NCI-H446 treated with DMSO at 0.1 percent for 48 hours (cell line): ENCODE measurements around the gene CD151.

Source experiments
- DNase-seq: peaks from one replicate; lab custom pipeline; 2025; lab: John Stamatoyannopoulos, UW

CD151 gene

DNA sequence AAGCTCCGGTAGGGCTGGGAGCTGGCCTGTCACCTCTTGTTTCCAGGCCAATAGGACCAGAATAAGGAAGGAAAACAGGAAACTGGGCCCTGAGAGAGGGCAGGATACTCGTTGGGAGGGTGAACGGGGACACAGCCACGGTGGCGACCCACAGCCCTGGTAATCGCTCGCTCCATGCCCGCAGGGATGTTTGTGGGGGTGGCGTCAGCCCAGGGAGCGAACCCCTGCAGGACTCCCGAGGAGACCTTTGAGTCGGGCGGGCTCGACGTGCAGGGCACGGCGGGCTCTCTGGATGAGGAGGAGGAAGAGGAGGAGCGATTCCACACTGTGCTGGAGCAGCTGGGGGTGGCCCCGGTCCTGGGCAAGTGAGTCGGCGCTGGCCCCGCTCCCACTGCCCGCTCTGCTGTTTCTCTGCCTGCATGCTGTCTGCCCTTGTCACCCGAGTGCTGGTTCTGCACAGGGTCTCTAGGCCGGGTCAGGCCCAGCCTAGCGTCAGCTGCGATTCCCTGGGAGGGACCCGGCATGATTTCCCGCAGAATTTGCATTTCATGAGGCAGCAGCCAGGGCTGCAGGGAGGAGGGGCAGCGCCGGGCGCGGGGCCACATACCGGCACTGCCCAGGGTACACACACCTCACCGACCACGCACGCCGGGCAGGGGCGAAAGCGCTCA, 3.4 kb upstream of the CD151 start:
- no peak for DNase-seq

DNA sequence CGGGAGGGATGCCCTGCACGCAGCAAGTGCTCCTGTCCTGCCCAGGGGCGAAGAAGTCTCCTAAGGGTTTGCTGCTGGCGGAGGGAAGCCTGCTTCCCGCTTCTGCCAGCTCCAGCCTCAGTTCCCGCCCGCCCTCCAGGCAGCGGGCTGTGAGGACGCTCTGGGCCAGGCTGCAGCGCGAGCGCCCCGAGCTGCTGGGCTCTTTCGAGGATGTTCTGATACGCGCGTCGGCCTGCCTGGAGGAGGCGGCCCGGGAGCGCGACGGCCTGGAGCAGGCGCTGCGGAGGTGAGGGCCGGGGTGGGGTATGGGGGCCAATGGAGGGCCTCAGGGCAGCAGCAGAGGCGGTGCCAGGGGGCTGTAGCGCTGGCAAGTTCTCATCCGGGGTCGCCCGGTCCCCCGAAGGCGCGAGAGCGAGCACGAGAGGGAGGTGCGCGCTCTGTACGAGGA, 2.9 kb upstream of the CD151 start:
- DNase-seq: no peak

DNA sequence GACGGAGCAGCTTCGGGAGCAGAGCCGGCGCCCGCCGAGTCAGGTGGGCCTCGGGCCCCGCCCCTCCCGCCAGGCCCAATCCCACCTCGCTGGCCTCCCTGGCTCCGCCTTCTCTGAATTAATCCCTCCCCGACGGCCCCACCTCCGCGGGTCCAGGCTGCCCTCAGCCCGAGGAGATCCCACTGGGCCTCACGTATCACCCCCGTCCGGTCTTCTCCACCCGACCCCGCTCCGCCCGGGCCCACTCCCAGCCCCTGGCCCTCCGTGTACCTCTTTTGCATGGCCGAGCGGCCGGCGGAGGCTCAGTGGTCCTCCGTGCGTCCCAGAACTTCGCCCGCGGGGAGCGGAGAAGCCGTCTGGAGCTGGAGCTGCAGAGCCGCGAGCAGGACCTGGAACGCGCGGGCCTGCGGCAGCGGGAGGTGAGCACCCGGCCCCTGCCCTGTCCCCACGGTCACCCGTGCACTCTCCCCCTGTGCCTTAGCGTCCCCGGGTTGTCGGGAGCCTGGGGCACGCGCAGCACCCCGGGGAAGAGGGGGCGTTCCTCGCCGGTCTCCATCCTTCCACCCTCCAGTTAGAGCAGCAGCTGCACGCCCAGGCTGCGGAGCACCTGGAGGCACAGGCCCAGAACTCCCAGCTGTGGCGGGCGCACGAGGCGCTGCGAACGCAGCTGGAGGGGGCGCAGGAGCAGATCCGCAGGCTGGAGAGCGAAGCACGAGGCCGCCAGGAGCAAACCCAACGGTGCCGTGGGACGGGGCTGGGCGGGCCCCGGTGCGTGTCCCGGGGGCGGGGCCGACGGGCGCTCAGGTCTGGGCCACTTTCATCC, 2.2 kb upstream of the CD151 start:
- DNase-seq: no peak

DNA sequence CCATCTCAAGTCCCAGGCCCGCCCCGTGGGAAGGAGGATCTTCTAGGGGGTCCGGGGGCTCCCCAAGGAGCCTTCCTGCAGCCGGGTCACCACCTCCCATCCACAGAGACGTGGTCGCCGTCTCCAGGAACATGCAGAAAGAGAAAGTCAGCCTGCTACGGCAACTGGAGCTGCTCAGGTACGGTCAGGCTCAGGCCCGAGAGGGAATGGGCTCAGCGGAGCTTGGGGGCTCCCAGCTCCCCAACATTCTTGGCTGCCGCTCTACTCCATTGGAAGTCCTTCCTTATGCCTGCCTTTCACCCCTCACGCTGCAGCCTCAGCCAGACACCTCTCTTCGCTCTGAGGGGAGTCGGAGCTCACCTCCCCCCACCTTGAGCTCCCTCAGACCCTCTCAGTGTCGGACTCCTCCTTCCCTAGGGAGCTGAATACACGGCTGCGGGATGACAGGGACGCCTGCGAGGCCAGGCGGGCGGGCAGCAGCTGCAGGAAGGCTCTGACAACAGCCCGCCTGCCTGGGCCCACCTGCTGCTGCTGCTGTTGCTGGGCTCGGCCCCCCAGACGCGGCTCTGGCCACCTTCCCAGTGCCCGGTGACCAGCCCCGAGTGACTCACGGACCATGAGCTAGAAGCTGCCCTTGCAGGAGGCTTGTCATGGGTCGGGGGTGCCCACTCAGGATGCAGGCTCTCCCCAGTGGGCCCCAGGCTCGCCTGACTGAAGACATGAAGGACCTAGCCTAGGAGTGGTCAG, 1.5 kb upstream of the CD151 start:
- no peak for DNase-seq

DNA sequence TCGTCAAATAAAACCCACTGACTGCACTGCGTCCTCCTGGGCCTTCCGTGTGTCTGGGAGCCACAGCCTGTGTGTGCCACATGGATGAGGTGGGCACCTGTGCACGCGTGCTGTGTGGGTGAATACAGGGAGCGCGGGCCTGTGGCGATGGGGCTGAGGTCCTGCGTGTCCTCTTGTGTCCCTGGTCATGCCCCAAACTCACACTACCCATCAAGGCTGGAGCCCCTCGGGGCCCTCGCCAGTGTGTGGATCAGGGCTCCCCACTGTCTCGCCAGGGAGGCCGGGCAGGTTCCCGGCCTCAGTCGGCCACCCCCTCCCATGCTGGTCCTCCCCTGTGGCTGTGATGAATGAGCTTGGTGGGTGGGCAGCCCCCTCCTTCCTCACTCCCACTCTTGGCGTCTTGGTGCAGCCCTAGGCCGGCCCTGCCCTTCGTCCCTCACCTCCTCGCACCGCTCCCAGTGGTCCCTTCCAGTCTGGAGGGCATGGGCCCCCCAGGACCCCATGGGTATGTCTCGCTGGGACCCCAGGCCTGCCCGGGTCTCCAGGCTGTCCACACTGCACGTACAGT, 707 bp upstream of the CD151 start:
- DNase-seq: no peak

DNA sequence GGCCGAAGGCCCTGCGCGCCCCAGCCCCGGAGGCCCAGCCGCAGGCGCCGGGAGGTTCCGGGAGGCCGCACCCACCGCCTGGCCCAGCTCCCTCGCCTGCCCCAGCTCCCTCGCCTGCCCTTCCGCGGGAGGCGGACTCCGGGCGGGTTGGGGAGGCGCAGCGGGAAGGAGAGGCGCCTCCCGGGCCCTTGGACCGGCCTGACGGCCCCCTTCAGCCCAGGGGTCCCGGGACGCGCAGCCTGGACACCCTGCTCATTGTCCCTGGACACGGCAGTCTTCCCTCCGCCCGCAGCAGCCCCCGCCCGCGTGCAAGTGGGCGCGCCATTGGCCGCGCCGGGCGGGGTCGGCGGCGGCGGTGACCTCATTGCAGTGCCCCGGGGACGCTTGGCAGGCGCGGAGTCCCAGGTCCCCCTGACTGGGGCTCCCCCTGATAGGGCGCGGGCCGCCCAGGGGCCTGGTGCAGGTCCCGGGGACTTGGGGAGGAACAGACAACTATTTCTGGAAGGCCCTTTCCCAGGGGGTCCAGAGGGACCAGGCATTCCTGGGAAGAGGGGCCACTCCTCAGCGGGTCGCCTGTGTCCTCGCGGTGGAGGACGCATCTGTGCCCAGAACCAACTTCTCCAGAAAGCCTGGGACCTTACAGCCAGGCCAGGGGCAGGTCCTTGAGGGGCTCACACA, 501 bp downstream of the CD151 start:
- no peak for DNase-seq

DNA sequence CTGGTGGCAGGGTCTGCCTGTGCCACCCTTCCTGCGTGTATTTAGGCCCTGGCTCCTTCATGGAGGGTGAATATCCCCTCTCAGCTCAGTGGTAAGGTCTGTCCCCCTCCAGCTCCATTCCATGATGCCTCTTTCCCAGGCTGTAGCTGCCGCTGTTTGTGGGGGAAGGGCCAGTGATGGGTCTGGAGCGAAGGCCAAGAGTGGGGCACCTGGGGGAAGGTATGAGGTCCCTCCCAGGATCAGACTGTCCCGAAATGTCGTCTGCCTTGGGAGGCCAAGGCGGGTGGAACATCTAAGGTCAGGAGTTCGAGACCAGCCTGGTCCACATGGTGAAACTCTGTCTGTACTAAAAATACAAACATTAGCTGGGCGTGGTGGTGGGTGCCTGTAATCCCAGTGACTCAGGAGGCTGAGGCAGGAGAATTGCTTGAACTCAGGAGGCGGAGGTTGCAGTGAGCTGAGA, 1.1 kb downstream of the CD151 start:
- DNase-seq: no peak

DNA sequence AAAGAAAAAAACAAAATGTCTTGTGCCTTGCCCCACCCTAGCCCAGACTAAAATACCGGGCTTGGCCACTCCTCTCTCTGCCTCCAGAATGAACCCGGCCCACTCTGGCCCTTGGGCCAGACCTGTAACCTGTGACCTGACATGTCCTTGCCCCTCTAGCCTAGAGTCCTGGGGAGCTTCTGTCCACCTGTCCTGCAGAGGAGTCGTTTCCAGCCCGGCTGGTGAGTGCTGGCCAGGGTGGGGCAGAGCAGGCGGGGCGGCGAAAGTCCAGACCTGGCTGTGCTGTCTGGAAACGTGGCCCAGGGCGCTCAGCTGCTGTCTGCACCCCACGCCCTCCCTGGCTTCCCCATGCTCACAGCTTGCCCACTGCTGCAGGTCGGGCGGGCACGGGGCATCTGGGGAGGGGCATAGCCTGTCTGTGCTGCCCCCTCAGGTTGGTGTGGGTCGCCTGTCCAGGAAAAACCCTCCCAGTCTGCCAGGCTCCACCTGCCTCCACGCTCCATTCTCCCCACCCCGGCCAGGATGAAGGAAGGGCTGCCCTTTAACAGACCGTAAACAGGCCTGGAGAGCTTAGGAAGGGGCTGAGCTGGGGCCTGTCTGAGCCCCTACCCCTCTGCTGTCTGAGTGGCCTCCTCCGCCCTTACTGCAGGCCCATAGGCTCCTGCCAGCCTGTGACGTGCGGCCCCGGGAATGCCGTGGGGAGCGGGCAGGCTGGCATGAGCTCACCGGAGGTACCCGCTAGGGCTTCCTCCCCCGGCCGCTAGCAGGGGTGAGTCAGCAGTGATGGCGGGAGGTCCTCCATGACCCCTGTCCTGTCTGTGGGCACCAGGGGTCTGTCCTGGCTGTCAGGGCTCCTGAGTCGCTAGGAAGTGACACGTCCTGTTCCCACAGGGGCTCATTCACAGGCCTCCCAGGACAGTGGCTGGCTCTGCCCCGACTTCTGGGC, 1.9 kb downstream of the CD151 start:
- no peak for DNase-seq

DNA sequence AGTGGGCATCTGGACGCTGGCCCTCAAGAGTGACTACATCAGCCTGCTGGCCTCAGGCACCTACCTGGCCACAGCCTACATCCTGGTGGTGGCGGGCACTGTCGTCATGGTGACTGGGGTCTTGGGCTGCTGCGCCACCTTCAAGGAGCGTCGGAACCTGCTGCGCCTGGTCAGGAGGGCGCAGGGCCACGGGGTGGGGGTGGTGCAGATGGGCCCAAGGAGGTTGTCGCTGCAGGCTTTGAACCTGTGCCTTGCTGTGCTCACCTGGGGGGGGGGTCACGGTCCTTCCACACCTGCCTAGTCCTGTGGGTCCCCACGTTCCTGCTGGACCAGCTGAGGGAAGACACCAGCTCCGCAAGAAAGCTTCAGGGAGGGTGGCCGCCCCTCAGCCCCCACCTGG, 3.5 kb downstream of the CD151 start:
- DNase-seq: no peak

DNA sequence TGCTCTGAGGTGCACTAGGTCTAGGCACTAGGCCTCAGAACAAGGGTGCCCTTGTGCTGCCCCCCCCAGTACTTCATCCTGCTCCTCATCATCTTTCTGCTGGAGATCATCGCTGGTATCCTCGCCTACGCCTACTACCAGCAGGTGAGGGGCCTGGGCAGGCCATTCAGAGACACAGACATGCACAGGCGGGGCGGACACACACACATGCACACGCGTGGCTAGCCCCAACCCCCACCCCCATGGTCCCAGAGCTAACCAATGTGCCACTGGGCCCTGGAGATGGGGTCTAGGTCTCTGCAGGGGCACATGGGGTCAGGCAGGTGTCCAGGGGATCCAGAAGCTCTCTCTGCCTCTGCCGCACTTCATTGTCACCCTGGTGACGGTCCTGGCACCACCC, 3.9 kb downstream of the CD151 start:
- DNase-seq: no peak

DNA sequence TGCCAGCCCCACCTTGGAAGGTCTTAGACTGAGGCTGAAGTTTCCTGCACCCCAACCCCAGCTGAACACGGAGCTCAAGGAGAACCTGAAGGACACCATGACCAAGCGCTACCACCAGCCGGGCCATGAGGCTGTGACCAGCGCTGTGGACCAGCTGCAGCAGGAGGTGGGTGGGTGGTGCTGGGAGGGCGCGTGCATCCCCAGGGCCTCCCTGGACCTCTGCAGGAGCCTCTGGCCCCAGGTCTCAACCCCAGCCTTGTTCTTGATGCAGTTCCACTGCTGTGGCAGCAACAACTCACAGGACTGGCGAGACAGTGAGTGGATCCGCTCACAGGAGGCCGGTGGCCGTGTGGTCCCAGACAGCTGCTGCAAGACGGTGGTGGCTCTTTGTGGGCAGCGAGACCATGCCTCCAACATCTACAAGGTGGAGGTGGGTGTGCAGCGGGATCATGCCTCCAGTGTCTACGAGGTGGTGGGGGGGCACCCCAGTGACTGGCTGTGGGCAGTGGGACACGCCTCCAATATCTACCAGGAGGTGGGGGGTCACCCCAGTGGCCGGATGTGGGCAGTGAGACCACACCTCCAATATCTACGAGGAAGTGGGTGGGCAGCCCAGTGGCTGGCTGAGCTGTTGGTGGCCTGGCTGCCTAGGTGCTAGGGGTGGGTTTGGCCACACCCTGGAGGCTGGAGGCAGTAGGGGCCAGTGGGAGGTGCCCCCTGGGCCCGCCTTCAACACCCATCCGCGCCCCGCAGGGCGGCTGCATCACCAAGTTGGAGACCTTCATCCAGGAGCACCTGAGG, 4.6 kb downstream of the CD151 start:
- no peak for DNase-seq

DNA sequence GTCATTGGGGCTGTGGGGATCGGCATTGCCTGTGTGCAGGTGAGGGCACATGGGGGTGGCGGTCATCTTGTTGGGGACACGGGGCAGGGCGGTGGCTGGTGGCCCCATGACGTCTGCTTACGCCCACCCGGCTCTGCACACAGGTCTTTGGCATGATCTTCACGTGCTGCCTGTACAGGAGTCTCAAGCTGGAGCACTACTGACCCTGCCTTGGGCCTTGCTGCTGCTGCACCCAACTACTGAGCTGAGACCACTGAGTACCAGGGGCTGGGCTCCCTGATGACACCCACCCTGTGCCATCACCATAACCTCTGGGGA, 5.2 kb downstream of the CD151 start:
- no peak for DNase-seq

DNA sequence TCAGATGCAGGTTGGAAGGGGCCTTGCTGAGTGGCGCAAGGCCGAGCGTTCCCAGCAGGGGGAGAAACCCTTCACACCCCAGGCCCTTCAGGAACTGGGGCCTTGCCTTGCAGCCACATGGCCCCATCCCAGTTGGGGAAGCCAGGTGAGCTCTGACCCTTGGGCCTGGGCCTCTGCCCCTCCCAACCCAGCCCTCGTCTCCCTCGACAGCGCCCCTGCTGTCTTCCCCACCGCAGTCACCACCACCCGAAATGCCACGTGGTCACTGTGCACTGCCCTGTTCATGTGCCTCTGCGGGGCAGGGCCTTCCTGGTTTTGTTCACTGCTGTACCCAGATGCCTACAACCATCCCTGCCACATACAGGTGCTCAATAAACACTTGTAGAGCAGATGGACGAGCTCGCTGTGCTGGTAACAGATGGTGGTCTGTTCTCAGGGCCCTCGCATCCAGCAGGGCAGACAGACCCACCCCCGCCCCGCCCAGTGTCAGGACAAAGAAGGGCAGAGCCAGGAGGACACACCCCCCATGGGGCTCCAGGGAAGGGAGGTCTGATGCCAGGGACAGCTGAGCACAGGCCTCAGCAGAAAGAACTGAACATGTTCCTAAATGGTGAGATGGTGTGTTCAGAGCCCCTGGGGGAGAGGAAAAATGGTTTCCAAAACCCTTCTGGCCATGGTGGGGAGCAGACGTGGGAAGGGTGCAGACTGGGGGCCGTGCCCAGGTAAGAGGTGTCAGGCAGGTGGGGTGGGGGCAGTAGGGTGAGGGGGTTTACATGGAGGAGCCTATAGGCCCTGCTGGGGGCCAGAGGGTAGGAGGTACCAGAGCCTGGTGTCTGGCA, 5.9 kb downstream of the CD151 start:
- DNase-seq: no peak

DNA sequence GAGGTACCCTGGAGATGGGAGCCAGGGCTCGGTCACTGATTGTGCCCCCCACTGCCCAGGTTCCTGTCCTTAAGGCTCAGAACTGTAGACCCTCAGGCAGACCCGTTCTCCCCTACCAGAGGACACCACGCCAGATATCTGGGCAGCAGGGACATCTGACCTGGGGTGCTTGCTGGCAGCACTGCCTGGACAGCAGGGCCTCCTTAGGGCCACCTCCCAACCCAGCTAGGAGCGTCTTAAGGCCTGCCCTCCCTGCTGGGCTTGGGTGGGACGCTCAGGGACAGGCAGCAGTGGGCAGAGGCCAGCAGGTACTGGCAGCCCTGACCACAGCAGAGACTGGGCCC, 6.5 kb downstream of the CD151 start:
- DNase-seq: no peak

DNA sequence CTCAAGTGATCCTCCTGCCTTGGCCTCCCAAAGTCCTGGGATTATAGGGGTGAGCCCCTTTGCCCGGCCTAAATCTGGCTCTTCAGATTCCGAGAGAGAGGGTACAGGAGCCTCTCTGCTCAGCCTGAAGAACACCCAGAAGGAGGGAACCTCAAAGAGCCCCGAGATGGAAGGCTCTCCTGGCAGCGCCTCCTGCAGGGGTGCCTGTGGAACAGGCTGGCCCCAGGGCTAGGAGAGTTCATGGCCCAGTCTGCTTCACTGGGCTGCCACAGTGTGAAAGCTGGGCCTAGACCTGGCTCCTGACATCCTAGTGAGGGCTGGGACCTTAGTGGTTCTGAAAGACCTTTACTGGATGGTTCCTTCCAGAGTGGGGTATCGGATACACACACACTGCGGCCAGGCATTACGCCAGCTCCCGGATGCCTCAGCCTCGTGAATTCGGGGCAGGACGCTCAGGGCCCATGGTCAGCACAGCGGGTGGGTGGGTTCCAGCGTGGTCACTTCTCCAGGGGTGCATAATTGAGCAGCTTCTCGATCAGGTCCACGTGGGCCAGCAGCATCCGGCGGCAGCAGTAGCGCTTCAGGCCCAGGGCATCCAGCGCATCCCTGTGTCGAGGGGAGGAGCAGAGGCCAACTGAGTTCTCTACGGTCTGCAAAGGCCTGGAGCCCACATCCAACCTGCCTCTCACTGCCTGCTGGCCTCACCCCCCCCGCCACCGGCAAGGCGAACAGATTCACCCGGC, 7.3 kb downstream of the CD151 start:
- no peak for DNase-seq

DNA sequence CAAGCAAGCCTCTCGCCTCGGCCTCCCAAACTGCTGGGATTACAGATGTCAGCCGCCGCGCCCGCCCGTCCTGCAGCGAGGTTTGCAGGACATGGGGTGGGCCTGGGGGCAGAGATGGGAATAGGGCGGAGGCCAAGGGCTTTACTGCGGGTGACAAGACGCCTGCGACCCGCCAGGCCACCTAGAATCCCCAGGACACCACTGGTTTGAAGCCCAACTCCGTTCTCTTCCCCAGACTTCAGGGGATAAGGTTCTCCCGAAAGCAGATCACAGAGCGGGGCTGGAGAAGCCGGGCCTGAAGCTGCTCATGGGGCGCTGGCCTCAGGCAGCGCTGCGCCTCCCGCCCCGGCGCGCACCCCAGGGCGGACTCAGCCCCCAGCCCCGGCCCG, 9.2 kb downstream of the CD151 start:
- DNase-seq: no peak

DNA sequence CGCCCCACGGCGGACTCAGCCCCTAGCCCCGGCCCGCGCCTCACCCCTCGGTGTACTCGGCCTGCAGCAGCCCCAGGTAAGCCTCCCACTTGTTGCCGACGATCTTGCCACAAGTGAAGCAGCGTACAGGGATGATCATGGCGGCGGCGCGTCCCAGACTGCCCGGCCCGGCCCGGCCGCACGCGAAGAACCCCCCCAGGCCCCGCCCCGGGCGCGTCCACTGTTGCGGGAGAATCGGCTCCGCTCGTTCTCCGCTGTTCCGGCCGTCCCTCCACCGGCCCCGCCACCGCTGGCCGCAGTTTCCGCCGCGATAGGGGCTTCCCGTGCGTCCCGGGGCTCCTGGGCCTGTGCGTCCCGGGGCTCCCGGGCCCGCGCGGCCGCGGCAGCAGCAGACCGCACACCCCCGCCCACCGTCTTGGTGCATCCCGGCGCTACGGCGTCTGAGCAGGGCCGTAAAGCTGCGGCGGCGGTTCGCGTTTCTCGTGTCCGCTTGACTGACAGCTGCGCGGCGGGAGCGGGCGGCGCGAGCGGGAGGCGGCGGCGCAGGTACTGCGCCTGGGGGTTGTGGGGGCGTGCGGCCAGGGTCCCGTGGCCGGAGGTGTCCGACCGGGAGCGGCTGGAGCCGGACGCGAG, 9.7 kb downstream of the CD151 start, which contains the start of the genes POLR2L and TSPAN4:
Gene POLR2L (minus strand): TSS at position 160 of the 633 bp plus-strand sequence. CDS start 21 bp downstream, at position 139.
Gene TSPAN4 (plus strand): TSS at position 483 of the 633 bp plus-strand sequence. CDS start 7,453 bp downstream, outside the sequence.
- peak; percentile 69 for DNase-seq
